Trophoblast cell (in vitro differentiated cells and primary cell): ENCODE data around the gene LMTK2.

ENCODE experiments used
- DNase-seq, 2 donors: peaks; one replicate each; pipeline ENCODE4 v3.0.0-alpha.2; 2016
- H2AFZ ChIP-seq: 2 replicates; pipeline ENCODE4 v1.6.1; 2013; ENCODE audit warnings: low read length, moderate library complexity, mild to moderate bottlenecking; ENCODE audit not compliant: insufficient read depth, poor library complexity
- H2AK5ac ChIP-seq: 2 replicates; pipeline ENCODE4 v1.6.1; 2013; ENCODE audit warnings: mild to moderate bottlenecking, low read length
- H2BK120ac ChIP-seq: 2 replicates; pipeline ENCODE4 v1.6.1; 2013; ENCODE audit warnings: low read length, mild to moderate bottlenecking, moderate library complexity; ENCODE audit not compliant: insufficient read depth, poor library complexity
- H2BK12ac ChIP-seq: 2 replicates; pipeline ENCODE4 v1.6.1; 2013; ENCODE audit warnings: mild to moderate bottlenecking, low read length, moderate library complexity
- H2BK5ac ChIP-seq: 2 replicates; pipeline ENCODE4 v1.6.1; 2013; ENCODE audit warnings: low read length, low read depth, moderate library complexity, mild to moderate bottlenecking; ENCODE audit not compliant: poor library complexity
- H3K14ac ChIP-seq: 2 replicates; pipeline ENCODE4 v1.6.1; 2013; ENCODE audit warnings: mild to moderate bottlenecking, low read length
- H3K18ac ChIP-seq: 2 replicates; pipeline ENCODE4 v1.6.1; 2013; ENCODE audit warnings: mild to moderate bottlenecking, low read length
- H3K23ac ChIP-seq: 2 replicates; pipeline ENCODE4 v1.6.1; 2013; ENCODE audit warnings: low read length
- H3K27ac ChIP-seq: 2 replicates; pipeline ENCODE4 v1.5.1; 2013; ENCODE audit warnings: low read depth, mild to moderate bottlenecking, inconsistent platforms, low read length, moderate library complexity
- H3K27me3 ChIP-seq: 2 replicates; pipeline ENCODE4 v1.6.1; 2013; ENCODE audit warnings: inconsistent platforms, mild to moderate bottlenecking, low read length, moderate library complexity; ENCODE audit not compliant: insufficient read depth
- H3K36me3 ChIP-seq, 2 experiments: 1 replicate in 1 of 2; 2 replicates in 1 of 2; pipeline ENCODE4 v1.6.1; 2013; ENCODE audit warnings: low read length in 2 of 2, mild to moderate bottlenecking in 2 of 2, moderate library complexity in 1 of 2; ENCODE audit not compliant: insufficient read depth in 2 of 2, control insufficient read depth in 1 of 2
- H3K4ac ChIP-seq: 2 replicates; pipeline ENCODE4 v1.6.1; 2013; ENCODE audit warnings: low read depth, mild to moderate bottlenecking, low read length, moderate library complexity
- H3K4me1 ChIP-seq, 2 experiments: 1 replicate in 1 of 2; 2 replicates in 1 of 2; pipeline ENCODE4 v1.6.1; 2013; ENCODE audit warnings: low read length in 2 of 2, mild to moderate bottlenecking in 2 of 2, moderate library complexity in 1 of 2; ENCODE audit not compliant: insufficient read depth in 2 of 2, control insufficient read depth in 1 of 2
- H3K4me2 ChIP-seq: 2 replicates; pipeline ENCODE4 v1.6.1; 2013; ENCODE audit warnings: inconsistent platforms, mild to moderate bottlenecking, low read length, moderate library complexity
- H3K4me3 ChIP-seq: 2 replicates; pipeline ENCODE4 v1.5.1; 2013; ENCODE audit warnings: mild to moderate bottlenecking, low read depth, low read length, inconsistent platforms
- H3K79me1 ChIP-seq: one replicate; pipeline ENCODE4 v1.6.1; 2013; ENCODE audit warnings: low read length
- H3K79me2 ChIP-seq: 2 replicates; pipeline ENCODE4 v1.6.1; 2013; ENCODE audit warnings: low read length, mild to moderate bottlenecking; ENCODE audit not compliant: control insufficient read depth, insufficient read depth, poor library complexity
- H3K9ac ChIP-seq: 2 replicates; pipeline ENCODE4 v1.6.1; 2013; ENCODE audit warnings: mild to moderate bottlenecking, low read length
- H3K9me3 ChIP-seq: 2 replicates; pipeline ENCODE4 v1.6.1; 2013; ENCODE audit warnings: low read depth, mild to moderate bottlenecking, control low read depth, inconsistent platforms, low read length; ENCODE audit not compliant: insufficient read depth
- H4K12ac ChIP-seq: 2 replicates; pipeline ENCODE4 v1.6.1; 2013; ENCODE audit warnings: low read depth, mild to moderate bottlenecking, low read length, moderate library complexity
- H4K8ac ChIP-seq: 2 replicates; pipeline ENCODE4 v1.6.1; 2013; ENCODE audit warnings: low read depth, mild to moderate bottlenecking, low read length, moderate library complexity
- H4K91ac ChIP-seq: one replicate; pipeline ENCODE4 v1.6.1; 2013; ENCODE audit warnings: low read depth, mild to moderate bottlenecking, low read length, moderate library complexity
- WGBS: extraction: QIAGEN DNeasy Blood & Tissue Kit; methylation state at CpG from one replicate; pipeline ENCODE4 v1.1.7; 2013; ENCODE audit warnings: missing lambda C conversion rate; ENCODE audit not compliant: insufficient read length, insufficient coverage; ENCODE audit errors: extremely low coverage; 5-methylcytosine and 5-hydroxymethylcytosine counted together

The LMTK2 gene

DNA sequence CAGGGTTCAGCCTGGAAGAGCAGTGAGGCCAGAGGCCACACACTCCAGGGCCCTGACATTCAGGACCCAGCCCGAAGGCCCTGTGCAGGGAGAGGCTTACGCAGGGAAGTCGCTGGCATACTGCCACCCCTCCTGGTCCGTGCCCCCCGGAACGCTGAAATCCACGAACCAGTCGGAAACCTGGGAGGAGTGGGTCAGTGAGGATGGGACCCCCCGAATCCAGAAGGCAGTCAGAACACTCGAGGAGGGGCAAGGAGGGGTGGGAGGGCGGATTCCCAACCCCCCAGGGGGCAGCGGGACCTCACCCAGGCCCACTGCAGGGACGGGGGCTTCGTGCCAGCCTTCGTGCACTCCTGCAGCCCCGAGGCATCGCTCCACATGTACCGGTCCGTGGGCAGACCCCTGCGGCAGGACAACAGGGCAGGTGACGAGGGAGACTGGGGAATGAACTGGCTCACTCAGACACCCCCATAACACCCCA is 118.1 kb downstream of the LMTK2 start:
- H3K4me3 ChIP-seq = no peak overlapping the region
- no peak for DNase-seq
- H3K23ac ChIP-seq = no peak overlapping the region
- no peaks in the 10 kb centered on the region for H3K79me1 ChIP-seq
- H4K91ac ChIP-seq = no peak overlapping the region
- H3K27me3 ChIP-seq = no peaks in the 10 kb centered on the region
- H4K8ac ChIP-seq = no peak overlapping the region
- H2BK12ac ChIP-seq = no peak overlapping the region
- H3K4ac ChIP-seq = no peak overlapping the region
- H2AK5ac ChIP-seq = no peak overlapping the region
- H3K4me2 ChIP-seq = no peak overlapping the region
- peaks cover 6 to 10% of the 10 kb centered on the region in 2 experiments for H3K36me3 ChIP-seq
- no peak overlapping the region for H4K12ac ChIP-seq
- no peak overlapping the region for H3K27ac ChIP-seq
- no peak overlapping the region for H2BK120ac ChIP-seq
- H2BK5ac ChIP-seq = no peak overlapping the region
- no peaks in the 10 kb centered on the region for H3K4me1 ChIP-seq
- H2AFZ ChIP-seq = no peak overlapping the region
- H3K9ac ChIP-seq = no peak overlapping the region
- no peak overlapping the region for H3K14ac ChIP-seq
- no peak overlapping the region for H3K18ac ChIP-seq
- peaks cover 4% of the 10 kb centered on the region for H3K9me3 ChIP-seq
- no peaks in the 10 kb centered on the region for H3K79me2 ChIP-seq
- no CpG with 5 or more reads among the region's 21 CpGs for WGBS

DNA sequence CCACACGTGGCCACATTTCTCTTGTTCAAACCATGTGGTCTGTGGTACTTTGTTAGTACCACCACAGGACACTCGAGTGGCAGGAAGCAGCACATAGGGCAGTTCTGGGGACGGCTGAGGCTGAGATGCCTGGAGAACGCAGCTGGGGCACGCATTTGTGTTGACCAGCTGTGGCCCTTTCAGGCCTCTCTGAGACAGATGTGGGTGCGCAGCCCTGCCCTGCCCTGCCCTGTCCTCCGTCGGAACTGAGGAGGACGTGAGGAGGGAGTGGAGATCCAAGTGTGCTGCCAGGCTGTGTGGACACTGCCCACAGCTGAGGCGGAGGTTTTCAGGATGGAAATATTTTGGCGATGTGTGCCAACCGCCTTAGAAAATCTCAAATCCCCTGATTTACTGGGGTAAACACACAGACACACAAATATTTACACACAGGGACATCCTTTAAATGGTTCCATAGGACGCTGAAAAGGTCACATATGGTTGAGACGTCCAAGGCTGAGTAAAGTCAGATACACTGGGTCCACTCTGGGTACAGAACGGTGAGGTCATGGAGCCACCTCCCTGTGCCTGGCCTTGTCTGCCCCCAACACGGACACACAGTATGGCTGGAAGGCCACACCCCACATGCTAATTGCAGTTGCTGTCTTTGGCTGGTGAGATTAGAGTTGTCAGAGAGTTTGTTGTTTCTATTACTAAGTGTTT is 119.4 kb downstream of the LMTK2 start:
- Histone ChIP-seq H3K4ac (no peak overlapping the region), H3K27ac (no peak overlapping the region), H3K9ac (no peak overlapping the region), H2BK12ac (no peak overlapping the region), H3K4me3 (no peak overlapping the region), H3K27me3 (no peaks in the 10 kb centered on the region), H3K23ac (no peak overlapping the region), H4K12ac (no peak overlapping the region), H3K9me3 (peaks cover 4% of the 10 kb centered on the region), H3K79me1 (no peaks in the 10 kb centered on the region), H2BK5ac (no peak overlapping the region), H4K91ac (no peak overlapping the region), H3K4me2 (no peak overlapping the region), H2BK120ac (no peak overlapping the region), H2AK5ac (no peak overlapping the region), H3K4me1 (no peaks in the 10 kb centered on the region), H3K36me3 (peaks cover 9 to 10% of the 10 kb centered on the region in 2 experiments), H3K18ac (no peak overlapping the region), H4K8ac (no peak overlapping the region), H2AFZ (no peak overlapping the region), H3K14ac (no peak overlapping the region), H3K79me2 (no peaks in the 10 kb centered on the region)
- WGBS = no CpG with 5 or more reads among the region's 16 CpGs
- no peak for DNase-seq

GRCh38 chr7:98227939-98228338 is 121.3 kb downstream of the LMTK2 start:
- Histone ChIP-seq H2AK5ac (no peak overlapping the region), H3K4ac (no peak overlapping the region), H2BK5ac (no peak overlapping the region), H3K27me3 (no peaks in the 10 kb centered on the region), H3K4me2 (no peak overlapping the region), H3K36me3 (peaks cover 0 to 5% of the 10 kb centered on the region in 2 experiments), H2BK12ac (no peak overlapping the region), H3K79me2 (no peaks in the 10 kb centered on the region), H3K4me3 (no peak overlapping the region), H3K9ac (no peak overlapping the region), H3K18ac (no peak overlapping the region), H3K27ac (no peak overlapping the region), H3K9me3 (peaks cover 4% of the 10 kb centered on the region), H4K12ac (no peak overlapping the region), H3K23ac (no peak overlapping the region), H3K4me1 (no peaks in the 10 kb centered on the region), H4K91ac (no peak overlapping the region), H3K14ac (no peak overlapping the region), H3K79me1 (no peaks in the 10 kb centered on the region), H2BK120ac (no peak overlapping the region), H2AFZ (no peak overlapping the region), H4K8ac (no peak overlapping the region)
- no peak for DNase-seq
- WGBS = no CpG with 5 or more reads among the region's 18 CpGs

GRCh38 chr7:98228801-98229200 is 122.1 kb downstream of the LMTK2 start:
- WGBS = no CpG with 5 or more reads among the region's 16 CpGs
- Histone ChIP-seq H3K9me3 (peaks cover 2% of the 10 kb centered on the region), H2AFZ (no peak overlapping the region)

More at GRCh38 chr7:98228801-98229200, 122.1 kb downstream of the LMTK2 start:
- Histone ChIP-seq H3K4me1 (no peaks in the 10 kb centered on the region), H2AK5ac (no peak overlapping the region), H3K27ac (no peak overlapping the region), H4K91ac (no peak overlapping the region), H4K8ac (no peak overlapping the region), H3K36me3 (peaks cover 0 to 5% of the 10 kb centered on the region in 2 experiments), H3K79me2 (no peaks in the 10 kb centered on the region), H3K4me2 (no peak overlapping the region), H4K12ac (no peak overlapping the region), H3K4me3 (no peak overlapping the region), H3K27me3 (no peaks in the 10 kb centered on the region), H3K14ac (no peak overlapping the region), H3K79me1 (no peaks in the 10 kb centered on the region), H3K23ac (no peak overlapping the region), H3K9ac (no peak overlapping the region), H3K4ac (no peak overlapping the region), H3K18ac (no peak overlapping the region), H2BK12ac (no peak overlapping the region), H2BK120ac (no peak overlapping the region), H2BK5ac (no peak overlapping the region)
- DNase-seq = no peak
